Pons (tissue), 1 donor: ENCODE measurements around the gene DUS1L.
A peak's percentile ranks its signal among the peaks of the same experiment; 100 is the strongest.
"Not testable (repeated sequence)": the region's sequence is repeated elsewhere in the genome, so short reads cannot be mapped to it uniquely, and the experiment has no call there.

Experiments
- DNase-seq: peaks from one replicate; pipeline ENCODE4 v3.0.0-alpha.2; 2016; ENCODE audit warnings: low spot score

DUS1L gene

GRCh38 chr17:82039695-82040299 lies 25.8 kb downstream of the DUS1L start:
- DNase-seq, result no peak

GRCh38 chr17:82038796-82039409 lies 26.7 kb downstream of the DUS1L start:
- DNase-seq, result not testable (repeated sequence)

- DNase-seq, result no peak
Measured at GRCh38 chr17:82037889-82038195, 27.8 kb downstream of the DUS1L start.

- DNase-seq, result peak; percentile 94
Measured at GRCh38 chr17:82037092-82037888, 28.3 kb downstream of the DUS1L start, which contains the start of gene DCXR. TSS of gene DCXR (minus strand) at chr17:82037697. CDS start at chr17:82037682, 15 bp downstream.

GRCh38 chr17:82036634-82037091 lies 28.9 kb downstream of the DUS1L start:
- no peak for DNase-seq

- no peak for DNase-seq
Measured at GRCh38 chr17:82035956-82036633, 29.5 kb downstream of the DUS1L start.

- no peak for DNase-seq
Measured at GRCh38 chr17:82035488-82035887, 30.1 kb downstream of the DUS1L start.

- DNase-seq, result no peak
Measured at GRCh38 chr17:82034371-82035011, 31.1 kb downstream of the DUS1L start.

- DNase-seq, result no peak
Measured at GRCh38 chr17:82033359-82034085, 32.1 kb downstream of the DUS1L start.

GRCh38 chr17:82031885-82032627 lies 33.5 kb downstream of the DUS1L start:
- DNase-seq, result no peak

- DNase-seq, result no peak
Measured at GRCh38 chr17:82031303-82031884, 34.2 kb downstream of the DUS1L start, which contains the start of gene RAC3. TSS of gene RAC3 (plus strand) at chr17:82031678. CDS start at chr17:82031762, 84 bp downstream.

GRCh38 chr17:82030470-82031302 lies 34.9 kb downstream of the DUS1L start:
- DNase-seq, result peak; percentile 56

- DNase-seq, result no peak
Measured at GRCh38 chr17:82029990-82030469, 35.6 kb downstream of the DUS1L start.

- DNase-seq, result no peak
Measured at GRCh38 chr17:82029391-82029790, 36.2 kb downstream of the DUS1L start.

GRCh38 chr17:82028966-82029365 lies 36.6 kb downstream of the DUS1L start:
- DNase-seq, result no peak

GRCh38 chr17:82028246-82028645 lies 37.4 kb downstream of the DUS1L start:
- no peak for DNase-seq

- DNase-seq, result no peak
Measured at GRCh38 chr17:82025401-82026107, 40.0 kb downstream of the DUS1L start.

- DNase-seq, result no peak
Measured at GRCh38 chr17:82024859-82025258, 40.7 kb downstream of the DUS1L start.
